Calu3 (cell line): Measurements from ENCODE around the gene ARHGEF4. TPM values are rescaled to one million over a fixed set of nuclear protein-coding genes. Genes with fewer than 3 reads are reported as not detected.

ENCODE experiments used
- BruUV-seq: library from RNA; stranded (reverse); fragments of 400-500 nt; replicated peaks from 2 replicates; lab custom pipeline; 2021; lab: Mats Ljungman, UMichigan
- CTCF ChIA-PET: fragments of 300-600 bp; sonication (Branson Sonifier 250); formaldehyde crosslinking; loops from one replicate; lab custom pipeline; 2022; ENCODE audit warnings: antibody characterized with exemption; lab: Charles Lee
- DNase-seq: peaks from one replicate; pipeline ENCODE4 v3.0.0; 2022
- H3K27ac Mint-ChIP-seq: one replicate; pipeline ENCODE4 v1.8.0; 2022; ENCODE audit warnings: mixed read lengths; ENCODE audit not compliant: unreplicated experiment
- H3K27me3 Mint-ChIP-seq: one replicate; pipeline ENCODE4 v1.8.0; 2022; ENCODE audit warnings: mixed read lengths; ENCODE audit not compliant: unreplicated experiment
- H3K36me3 Mint-ChIP-seq: one replicate; pipeline ENCODE4 v1.8.0; 2022; ENCODE audit warnings: mild to moderate bottlenecking, moderate library complexity, mixed read lengths; ENCODE audit not compliant: insufficient read depth, unreplicated experiment
- H3K4me1 Mint-ChIP-seq: one replicate; pipeline ENCODE4 v1.8.0; 2022; ENCODE audit warnings: mild to moderate bottlenecking, low read depth, mixed read lengths; ENCODE audit not compliant: unreplicated experiment
- H3K4me3 Mint-ChIP-seq: one replicate; pipeline ENCODE4 v1.8.0; 2022; ENCODE audit warnings: mild to moderate bottlenecking, low read depth, moderate library complexity, mixed read lengths; ENCODE audit not compliant: unreplicated experiment
- H3K9me3 Mint-ChIP-seq: one replicate; pipeline ENCODE4 v1.8.0; 2022; ENCODE audit warnings: low read depth, mixed read lengths; ENCODE audit not compliant: unreplicated experiment
- CTCF ChIP-seq: fragments of 200-600 bp; IDR thresholded peaks from one replicate; pipeline ENCODE4 v1.8.0; 2022; ENCODE audit warnings: antibody characterized with exemption; ENCODE audit not compliant: unreplicated experiment
- intact Hi-C: fragments of 100-400 bp; cut with micrococcal nuclease; formaldehyde crosslinking; loops from one replicate; pipeline ENCODE4 v1.10.0; 2022; ENCODE audit not compliant: unreplicated experiment
- total RNA-seq: library from RNA; stranded (reverse); gene quantifications from 2 replicates; pipeline ENCODE4 v1.2.3, GENCODE V29; 2022

Gene ARHGEF4
- total RNA-seq, 1 experiment from 2014 or later, result 8.8 TPM

GRCh38 chr2:130790804-130791616, 45.7 kb upstream of the ARHGEF4 start:
- CTCF ChIA-PET, result interaction anchor here (0.5 kb wide), 1 partner anchor 16 kb away, joined by 6 read pairs; no protein-coding TSS in a partner anchor
- peaks cover 29% of the 10 kb centered on the region for H3K27me3 Mint-ChIP-seq
- H3K4me3 Mint-ChIP-seq, result no peak overlapping the region
- H3K27ac Mint-ChIP-seq, result no peak overlapping the region
- no peak for DNase-seq
- H3K36me3 Mint-ChIP-seq, result no peaks in the 10 kb centered on the region
- no TSS peak for BruUV-seq
- no peak for TF ChIP-seq CTCF
- H3K9me3 Mint-ChIP-seq, result no peaks in the 10 kb centered on the region
- intact Hi-C loops, result no loop called here
- H3K4me1 Mint-ChIP-seq, result no peaks in the 10 kb centered on the region

GRCh38 chr2:130791617-130791939, 45.1 kb upstream of the ARHGEF4 start:
- TF ChIP-seq CTCF, result no peak
- DNase-seq, result no peak
- Mint-ChIP-seq H3K4me1 (no peaks in the 10 kb centered on the region), H3K9me3 (no peaks in the 10 kb centered on the region), H3K4me3 (no peak overlapping the region), H3K36me3 (no peaks in the 10 kb centered on the region), H3K27ac (no peak overlapping the region), H3K27me3 (peaks cover 23% of the 10 kb centered on the region)
- CTCF ChIA-PET, result no interaction called here
- BruUV-seq, result no TSS peak
- intact Hi-C loops, result no loop called here

- BruUV-seq, result no TSS peak
- CTCF ChIA-PET, result interaction anchor here (1.0 kb wide), 2 partner anchors 78 to 125 kb away, joined by 4 to 8 read pairs; no protein-coding TSS in a partner anchor
- no peak overlapping the region for H3K4me3 Mint-ChIP-seq
- no peak for DNase-seq
- H3K36me3 Mint-ChIP-seq, result no peaks in the 10 kb centered on the region
- intact Hi-C loops, result no loop called here
- peaks cover 4% of the 10 kb centered on the region for H3K27me3 Mint-ChIP-seq
- H3K9me3 Mint-ChIP-seq, result no peaks in the 10 kb centered on the region
- H3K27ac Mint-ChIP-seq, result no peak overlapping the region
- no peaks in the 10 kb centered on the region for H3K4me1 Mint-ChIP-seq
- TF ChIP-seq CTCF, result no peak
Measured at GRCh38 chr2:130795431-130795830, 41.3 kb upstream of the ARHGEF4 start.

GRCh38 chr2:130796290-130796689, 40.4 kb upstream of the ARHGEF4 start:
- CTCF ChIA-PET, result interaction anchor here (1.0 kb wide), 2 partner anchors 78 to 124 kb away, joined by 4 to 8 read pairs; no protein-coding TSS in a partner anchor
- intact Hi-C loops, result no loop called here
- TF ChIP-seq CTCF, result no peak
- BruUV-seq, result no TSS peak
- no peaks in the 10 kb centered on the region for H3K27me3 Mint-ChIP-seq
- H3K4me3 Mint-ChIP-seq, result no peak overlapping the region
- no peaks in the 10 kb centered on the region for H3K4me1 Mint-ChIP-seq
- no peaks in the 10 kb centered on the region for H3K9me3 Mint-ChIP-seq
- no peak overlapping the region for H3K27ac Mint-ChIP-seq
- no peak for DNase-seq
- H3K36me3 Mint-ChIP-seq, result no peaks in the 10 kb centered on the region
